Measurements from ENCODE around the gene PCSK4. TPM values are rescaled to one million over a fixed set of nuclear protein-coding genes. Genes with fewer than 3 reads are reported as not detected.
"Not testable (repeated sequence)": the region's sequence is repeated elsewhere in the genome, so short reads cannot be mapped to it uniquely, and the experiment has no call there.

PCSK4 gene
- total RNA-seq, 6 experiments from 2014 or later = 0.34 to 1.2 (median 0.98) TPM

- DNase-seq = no peak
- peaks cover 7% of the 10 kb centered on the region for H3K9me3 Mint-ChIP-seq
- TF ChIP-seq CTCF (IDR thresholded peaks at IDR 0.05) = no peak
- no peak within 1 kb of the TSS for H3K4me3 Mint-ChIP-seq
- H3K4me1 Mint-ChIP-seq (ENCODE audit: low read depth) = no peaks in the 10 kb centered on the region; the same call in 1 of the 2 replicates
- peaks cover 15% of the 10 kb centered on the region for H3K27me3 Mint-ChIP-seq (ENCODE audit: insufficient read depth)
- H3K27ac Mint-ChIP-seq = no peak within 1 kb of the TSS
- no peaks in the 10 kb centered on the region for H3K36me3 Mint-ChIP-seq (ENCODE audit: low read depth)
Measured at GRCh38 chr19:1523412-1524286, 33.5 kb upstream of the PCSK4 start, which contains the start of gene PLK5. TSS of gene PLK5 (plus strand) at chr19:1524077. CDS start at chr19:1526997, 2,920 bp downstream.

- H3K27me3 Mint-ChIP-seq (ENCODE audit: insufficient read depth) = peaks cover 15% of the 10 kb centered on the region
- peaks cover 7% of the 10 kb centered on the region for H3K9me3 Mint-ChIP-seq
- no peaks in the 10 kb centered on the region; the same call in 1 of the 2 replicates for H3K4me1 Mint-ChIP-seq (ENCODE audit: low read depth)
- TF ChIP-seq CTCF (IDR thresholded peaks at IDR 0.05) = no peak
- DNase-seq = no peak
- H3K4me3 Mint-ChIP-seq = no peak overlapping the region
- no peaks in the 10 kb centered on the region for H3K36me3 Mint-ChIP-seq (ENCODE audit: low read depth)
- no peak overlapping the region for H3K27ac Mint-ChIP-seq
Measured at GRCh38 chr19:1522838-1523237, 32.7 kb upstream of the PCSK4 start.

GRCh38 chr19:1522061-1522460 is 31.9 kb upstream of the PCSK4 start:
- H3K4me3 Mint-ChIP-seq = no peak overlapping the region
- H3K9me3 Mint-ChIP-seq = peaks cover 7% of the 10 kb centered on the region
- DNase-seq = no peak
- TF ChIP-seq CTCF (IDR thresholded peaks at IDR 0.05) = no peak
- peaks cover 15% of the 10 kb centered on the region for H3K27me3 Mint-ChIP-seq (ENCODE audit: insufficient read depth)
- no peaks in the 10 kb centered on the region; the same call in 1 of the 2 replicates for H3K4me1 Mint-ChIP-seq (ENCODE audit: low read depth)
- H3K36me3 Mint-ChIP-seq (ENCODE audit: low read depth) = no peaks in the 10 kb centered on the region
- no peak overlapping the region for H3K27ac Mint-ChIP-seq

GRCh38 chr19:1521636-1522035 is 31.5 kb upstream of the PCSK4 start:
- no peak overlapping the region for H3K4me3 Mint-ChIP-seq
- H3K9me3 Mint-ChIP-seq = peaks cover 7% of the 10 kb centered on the region
- no peak overlapping the region for H3K27ac Mint-ChIP-seq
- DNase-seq = no peak
- H3K4me1 Mint-ChIP-seq (ENCODE audit: low read depth) = no peaks in the 10 kb centered on the region; the same call in 1 of the 2 replicates
- peaks cover 15% of the 10 kb centered on the region for H3K27me3 Mint-ChIP-seq (ENCODE audit: insufficient read depth)
- no peaks in the 10 kb centered on the region for H3K36me3 Mint-ChIP-seq (ENCODE audit: low read depth)
- TF ChIP-seq CTCF (IDR thresholded peaks at IDR 0.05) = no peak

GRCh38 chr19:1520203-1520780 is 30.1 kb upstream of the PCSK4 start:
- Mint-ChIP-seq H3K36me3 (ENCODE audit: low read depth) (no peaks in the 10 kb centered on the region), H3K9me3 (peaks cover 7% of the 10 kb centered on the region), H3K4me1 (ENCODE audit: low read depth) (no peaks in the 10 kb centered on the region; the same call in 1 of the 2 replicates), H3K27me3 (ENCODE audit: insufficient read depth) (peaks cover 13% of the 10 kb centered on the region), H3K4me3 (no peak overlapping the region), H3K27ac (no peak overlapping the region)
- no peak for DNase-seq
- TF ChIP-seq CTCF (IDR thresholded peaks at IDR 0.05) = no peak

GRCh38 chr19:1519802-1520201 is 29.7 kb upstream of the PCSK4 start:
- H3K4me1 Mint-ChIP-seq (ENCODE audit: low read depth); H3K4me3 Mint-ChIP-seq; H3K36me3 Mint-ChIP-seq (ENCODE audit: low read depth); H3K9me3 Mint-ChIP-seq; H3K27ac Mint-ChIP-seq; DNase-seq: not testable (repeated sequence)
- H3K27me3 Mint-ChIP-seq (ENCODE audit: insufficient read depth) = peaks cover 13% of the 10 kb centered on the region
